Osteocyte (in vitro differentiated cells): ENCODE results near the gene DOCK2. TPM values are rescaled to one million over a fixed set of nuclear protein-coding genes. Genes with fewer than 3 reads are reported as not detected.

ENCODE experiments used
- DNase-seq: peaks from one replicate; pipeline ENCODE4 v3.0.0; 2021; ENCODE audit warnings: mixed read lengths; ENCODE audit not compliant: unreplicated experiment; ENCODE audit errors: extremely low spot score
- H3K27ac Mint-ChIP-seq: one replicate; pipeline ENCODE4 v1.8.0; 2021; ENCODE audit warnings: mild to moderate bottlenecking, mixed read lengths; ENCODE audit not compliant: unreplicated experiment
- H3K27me3 Mint-ChIP-seq: one replicate; pipeline ENCODE4 v1.8.0; 2021; ENCODE audit warnings: mixed read lengths; ENCODE audit not compliant: unreplicated experiment
- H3K36me3 Mint-ChIP-seq: one replicate; pipeline ENCODE4 v1.8.0; 2021; ENCODE audit warnings: mixed read lengths; ENCODE audit not compliant: unreplicated experiment
- H3K4me1 Mint-ChIP-seq: one replicate; pipeline ENCODE4 v1.8.0; 2021; ENCODE audit warnings: mixed read lengths; ENCODE audit not compliant: unreplicated experiment
- H3K4me3 Mint-ChIP-seq: one replicate; pipeline ENCODE4 v1.8.0; 2021; ENCODE audit warnings: mild to moderate bottlenecking, moderate library complexity, mixed read lengths; ENCODE audit not compliant: unreplicated experiment
- H3K9me3 Mint-ChIP-seq: one replicate; pipeline ENCODE4 v1.8.0; 2021; ENCODE audit warnings: mixed read lengths; ENCODE audit not compliant: unreplicated experiment
- CTCF ChIP-seq: fragments of 200-600 bp; sonication (generic); IDR thresholded peaks from 2 replicates; pipeline ENCODE4 v1.5.0; 2021; ENCODE audit warnings: antibody characterized with exemption, mild to moderate bottlenecking, moderate library complexity
- total RNA-seq: library from RNA; stranded (reverse); gene quantifications from 2 replicates; pipeline ENCODE4 v1.2.1, GENCODE V29; 2021

DOCK2 gene
- total RNA-seq, 1 donor from 2014 or later: 11.6 TPM

DNA sequence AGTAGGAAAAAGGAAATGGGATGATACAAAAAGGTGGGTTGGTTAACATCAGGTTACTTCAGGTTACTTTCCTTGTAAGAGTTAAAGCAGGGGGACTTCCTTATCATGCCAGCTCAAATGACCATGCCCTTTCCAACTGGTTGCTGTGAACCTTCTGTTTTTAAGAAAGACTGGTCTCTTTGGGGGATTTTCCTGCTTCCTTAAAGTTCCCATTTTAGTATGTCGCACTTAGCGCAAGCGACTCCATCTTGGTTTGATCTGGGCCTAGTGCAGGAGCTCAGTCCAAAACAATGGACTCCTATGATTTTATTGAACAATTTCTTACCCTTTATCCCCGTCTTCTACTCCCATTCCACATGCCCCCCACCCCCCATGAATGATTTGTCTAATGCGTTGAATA, 173.4 kb downstream of the DOCK2 start:
- no peak for DNase-seq
- Mint-ChIP-seq H3K4me1 (no peaks in the 10 kb centered on the region), H3K36me3 (no peaks in the 10 kb centered on the region), H3K27me3 (no peaks in the 10 kb centered on the region), H3K27ac (no peak overlapping the region), H3K9me3 (peaks cover 4% of the 10 kb centered on the region), H3K4me3 (no peak overlapping the region)
- TF ChIP-seq CTCF: no peak

DNA sequence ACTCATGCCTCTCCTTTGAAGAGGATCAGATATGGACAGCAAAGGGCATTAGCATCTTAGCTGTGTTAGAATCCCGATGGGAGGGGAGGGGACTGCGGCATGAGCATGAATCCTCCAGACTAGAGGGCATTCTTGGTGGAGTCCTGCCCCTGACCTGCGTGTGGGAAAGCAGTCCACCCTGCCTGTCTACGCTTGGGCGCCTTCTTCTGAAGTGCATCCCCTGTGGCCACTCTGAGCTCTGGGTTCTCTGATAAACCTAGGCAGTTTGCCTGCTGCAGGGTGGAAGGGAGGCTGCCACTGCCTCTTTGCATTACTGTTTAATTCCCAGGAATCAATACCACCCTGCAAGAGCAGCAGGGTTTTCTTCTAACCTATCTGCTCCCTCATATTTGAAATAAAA, 173.9 kb downstream of the DOCK2 start:
- no peak for TF ChIP-seq CTCF
- H3K36me3 Mint-ChIP-seq: no peaks in the 10 kb centered on the region
- H3K9me3 Mint-ChIP-seq: peaks cover 4% of the 10 kb centered on the region
- H3K4me3 Mint-ChIP-seq: no peak overlapping the region
- H3K27me3 Mint-ChIP-seq: no peaks in the 10 kb centered on the region
- DNase-seq: no peak
- no peak overlapping the region for H3K27ac Mint-ChIP-seq
- H3K4me1 Mint-ChIP-seq: no peaks in the 10 kb centered on the region

DNA sequence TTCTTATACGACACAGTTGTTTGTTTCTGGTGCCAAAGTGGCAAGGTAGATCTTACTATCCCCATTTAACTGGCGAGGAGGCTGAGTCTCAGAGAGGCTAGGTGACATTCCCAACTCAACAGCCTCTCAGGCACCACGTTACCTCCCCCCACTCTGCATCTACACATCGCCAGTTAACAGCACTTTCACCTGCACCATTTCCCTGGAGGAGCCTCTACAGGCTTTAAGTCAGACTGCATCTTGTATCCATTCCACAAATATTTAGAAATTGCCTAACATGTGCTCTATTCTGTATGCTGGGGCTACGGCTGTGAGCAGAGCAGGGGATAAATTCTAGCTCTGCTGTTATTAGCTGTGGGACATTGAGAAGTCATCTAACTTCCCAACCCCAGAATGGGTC, 174.6 kb downstream of the DOCK2 start:
- no peaks in the 10 kb centered on the region for H3K4me1 Mint-ChIP-seq
- no peaks in the 10 kb centered on the region for H3K27me3 Mint-ChIP-seq
- no peak overlapping the region for H3K4me3 Mint-ChIP-seq
- no peak for DNase-seq
- no peaks in the 10 kb centered on the region for H3K36me3 Mint-ChIP-seq
- no peak for TF ChIP-seq CTCF
- no peak overlapping the region for H3K27ac Mint-ChIP-seq
- H3K9me3 Mint-ChIP-seq: peaks cover 4% of the 10 kb centered on the region

GRCh38 chr5:169812786-169813185, 175.7 kb downstream of the DOCK2 start:
- H3K4me3 Mint-ChIP-seq: no peak overlapping the region
- TF ChIP-seq CTCF: no peak
- no peaks in the 10 kb centered on the region for H3K27me3 Mint-ChIP-seq
- DNase-seq: no peak
- no peaks in the 10 kb centered on the region for H3K36me3 Mint-ChIP-seq
- H3K27ac Mint-ChIP-seq: no peak overlapping the region
- peaks cover 4% of the 10 kb centered on the region for H3K9me3 Mint-ChIP-seq
- H3K4me1 Mint-ChIP-seq: no peaks in the 10 kb centered on the region

- Mint-ChIP-seq H3K27me3 (no peaks in the 10 kb centered on the region), H3K9me3 (peaks cover 4% of the 10 kb centered on the region), H3K4me3 (no peak overlapping the region), H3K36me3 (no peaks in the 10 kb centered on the region), H3K4me1 (no peaks in the 10 kb centered on the region), H3K27ac (no peak overlapping the region)
- DNase-seq: no peak
- TF ChIP-seq CTCF: no peak
These were observed 177.0 kb downstream of the DOCK2 start for GRCh38 chr5:169814045-169814444.
